Subcutaneous adipose tissue (tissue), 4 donors: ENCODE data around the gene PSIP1. TPM values are rescaled to one million over a fixed set of nuclear protein-coding genes. Genes with fewer than 3 reads are reported as not detected.

ENCODE experiments used
- total RNA-seq, 4 donors: library from RNA; depleted of rRNA; stranded (reverse); fragments of >200 nt; gene quantifications; one replicate each; pipeline ENCODE4 v1.1.0, GENCODE V29; 2016
- TF ChIP-seq, protein P1 (sequence below): fragments of 450-650 bp; IDR thresholded peaks from one replicate; pipeline ENCODE4 v1.5.1; 2016; ENCODE audit warnings: low read depth, mild to moderate bottlenecking, control low read depth, antibody characterized with exemption, moderate library complexity

The PSIP1 gene
- total RNA-seq, 4 donors from 2014 or later, result 26.1 to 32.0 (median 27.1) TPM

DNA sequence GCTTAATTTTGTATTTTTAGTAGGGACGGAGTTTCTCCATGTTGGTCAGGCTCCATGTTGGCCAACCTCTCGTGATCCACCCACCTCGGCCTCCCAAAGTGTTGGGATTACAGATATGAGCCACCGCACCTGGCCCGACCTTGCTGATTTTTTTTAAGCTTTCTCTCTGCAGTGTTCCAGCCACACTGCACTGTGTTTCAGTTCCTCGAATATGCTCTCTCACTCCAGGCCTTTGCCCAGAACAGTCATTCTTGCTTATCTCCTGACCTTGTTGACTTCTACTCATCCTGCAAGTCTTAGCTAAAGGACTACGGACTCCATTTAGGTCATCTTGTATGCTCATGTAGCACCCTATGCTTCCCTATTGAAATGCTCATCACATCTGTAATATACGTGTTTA, 84.8 kb downstream of the PSIP1 start:
- TF ChIP-seq, protein P1, sequence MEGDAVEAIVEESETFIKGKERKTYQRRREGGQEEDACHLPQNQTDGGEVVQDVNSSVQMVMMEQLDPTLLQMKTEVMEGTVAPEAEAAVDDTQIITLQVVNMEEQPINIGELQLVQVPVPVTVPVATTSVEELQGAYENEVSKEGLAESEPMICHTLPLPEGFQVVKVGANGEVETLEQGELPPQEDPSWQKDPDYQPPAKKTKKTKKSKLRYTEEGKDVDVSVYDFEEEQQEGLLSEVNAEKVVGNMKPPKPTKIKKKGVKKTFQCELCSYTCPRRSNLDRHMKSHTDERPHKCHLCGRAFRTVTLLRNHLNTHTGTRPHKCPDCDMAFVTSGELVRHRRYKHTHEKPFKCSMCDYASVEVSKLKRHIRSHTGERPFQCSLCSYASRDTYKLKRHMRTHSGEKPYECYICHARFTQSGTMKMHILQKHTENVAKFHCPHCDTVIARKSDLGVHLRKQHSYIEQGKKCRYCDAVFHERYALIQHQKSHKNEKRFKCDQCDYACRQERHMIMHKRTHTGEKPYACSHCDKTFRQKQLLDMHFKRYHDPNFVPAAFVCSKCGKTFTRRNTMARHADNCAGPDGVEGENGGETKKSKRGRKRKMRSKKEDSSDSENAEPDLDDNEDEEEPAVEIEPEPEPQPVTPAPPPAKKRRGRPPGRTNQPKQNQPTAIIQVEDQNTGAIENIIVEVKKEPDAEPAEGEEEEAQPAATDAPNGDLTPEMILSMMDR, result no peak

DNA sequence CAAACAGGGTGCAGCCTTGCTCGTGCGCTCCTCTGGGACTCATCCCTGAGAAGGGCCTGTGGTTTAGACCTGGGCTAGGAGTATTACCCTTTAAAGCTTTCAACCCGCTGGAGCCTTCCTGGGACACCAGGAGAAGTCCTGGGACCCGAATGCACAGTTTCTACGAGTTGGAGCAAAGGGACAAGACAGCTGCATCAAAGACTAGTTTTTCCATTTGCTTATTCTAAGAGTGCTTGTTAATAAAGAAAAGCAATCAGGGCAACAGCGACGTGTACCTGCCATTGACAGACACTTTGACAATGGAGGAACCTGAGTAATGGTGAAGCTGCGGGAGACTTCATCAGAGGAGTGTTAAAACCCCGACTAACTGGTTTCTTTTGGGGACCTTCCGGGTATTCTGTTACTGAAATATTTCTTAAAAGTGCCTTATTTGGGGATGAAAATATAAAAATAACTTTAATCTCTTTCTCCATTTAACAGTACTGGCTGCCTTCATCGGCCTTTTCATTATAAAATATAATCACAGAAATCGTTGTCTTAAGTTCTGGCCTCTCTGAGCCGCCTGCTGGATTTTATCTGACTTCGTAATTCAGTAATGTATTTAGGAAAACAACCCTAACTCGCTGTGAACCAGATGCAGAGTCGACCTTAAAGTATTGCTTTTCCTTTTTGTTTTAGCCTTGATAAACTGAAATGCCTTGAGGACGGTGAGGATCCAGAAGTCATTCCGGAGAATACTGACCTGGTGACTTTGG, 87.4 kb downstream of the PSIP1 start:
- TF ChIP-seq, protein P1, result no peak

DNA sequence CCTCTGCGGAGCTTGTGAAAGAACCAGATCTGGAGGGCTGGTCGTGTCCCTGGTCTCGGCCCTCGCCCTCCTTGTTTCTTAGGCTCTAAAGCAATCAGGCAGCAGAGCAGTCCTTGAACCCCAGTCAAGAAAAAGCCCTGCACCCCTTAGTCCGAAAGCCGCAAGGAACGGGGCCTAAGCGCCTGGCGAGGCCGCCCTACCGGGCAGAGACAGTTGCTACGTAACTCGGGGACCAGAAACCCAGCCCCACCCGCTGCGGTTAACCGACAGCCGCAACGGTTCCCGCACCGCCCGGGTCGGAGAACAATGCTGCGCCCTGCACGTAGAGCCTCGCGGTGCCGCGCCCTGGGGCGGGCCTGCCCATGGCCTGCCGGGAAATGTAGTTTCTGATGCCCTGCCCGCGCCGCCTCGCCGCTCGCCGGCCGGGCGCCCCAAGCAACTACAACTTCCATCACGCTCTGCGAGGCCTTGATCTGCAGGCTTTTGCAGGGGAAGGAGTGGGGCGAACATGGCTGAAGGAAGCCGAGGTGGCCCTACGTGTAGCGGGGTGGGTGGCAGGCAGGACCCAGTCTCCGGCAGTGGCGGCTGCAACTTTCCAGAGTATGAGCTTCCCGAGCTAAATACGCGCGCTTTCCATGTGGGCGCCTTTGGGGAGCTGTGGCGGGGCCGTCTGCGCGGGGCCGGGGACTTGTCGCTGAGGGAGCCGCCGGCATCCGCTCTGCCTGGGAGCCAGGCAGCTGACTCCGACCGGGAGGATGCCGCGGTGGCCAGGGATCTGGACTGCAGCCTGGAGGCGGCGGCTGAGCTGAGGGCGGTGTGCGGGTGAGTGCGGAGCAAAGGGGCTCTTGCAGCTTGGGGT, 88.2 kb downstream of the PSIP1 start, which contains the start of gene SNAPC3:
Gene SNAPC3, plus strand, starts transcription at position 505 of the 859 bp plus-strand sequence. Its CDS starts 4 bp downstream, at position 509.
- TF ChIP-seq, protein P1, result no peak

DNA sequence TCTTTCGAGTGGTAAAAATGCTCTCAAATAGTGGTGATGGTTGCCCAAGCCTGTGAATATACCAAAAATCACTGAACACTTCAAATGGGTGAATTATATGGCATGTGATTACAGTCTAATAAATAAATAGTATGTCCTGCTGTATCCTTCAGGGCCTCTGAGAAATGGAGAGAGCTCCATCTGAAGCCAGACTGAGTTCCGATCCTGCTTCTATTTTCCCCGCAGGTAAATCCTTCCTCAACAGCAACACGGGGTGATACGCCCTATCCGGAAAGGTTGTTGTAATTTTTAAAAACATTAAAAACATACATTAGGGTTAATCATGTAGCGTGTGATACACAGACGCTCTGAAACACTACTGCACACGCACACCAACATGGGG, 88.8 kb downstream of the PSIP1 start:
- TF ChIP-seq, protein P1, result no peak

DNA sequence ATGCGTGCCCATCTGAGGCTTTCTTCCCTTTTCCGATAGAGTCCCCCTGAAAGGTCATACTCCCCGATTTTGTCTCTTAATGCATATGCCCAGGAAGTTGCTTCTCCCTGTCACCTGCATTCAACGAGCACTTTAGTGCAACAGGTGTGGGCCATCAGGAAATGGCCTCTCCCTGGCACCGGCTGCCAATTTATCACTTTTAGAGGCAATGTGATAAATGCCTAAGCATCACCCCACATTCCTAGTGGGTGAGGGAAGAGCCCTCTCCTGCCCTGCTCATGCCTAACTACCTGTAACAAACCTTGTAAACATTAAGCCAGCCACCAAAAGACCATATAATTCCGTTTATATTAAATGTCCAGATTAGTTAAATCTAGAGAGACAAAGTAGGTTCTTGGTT, 89.2 kb downstream of the PSIP1 start:
- TF ChIP-seq, protein P1, result no peak

DNA sequence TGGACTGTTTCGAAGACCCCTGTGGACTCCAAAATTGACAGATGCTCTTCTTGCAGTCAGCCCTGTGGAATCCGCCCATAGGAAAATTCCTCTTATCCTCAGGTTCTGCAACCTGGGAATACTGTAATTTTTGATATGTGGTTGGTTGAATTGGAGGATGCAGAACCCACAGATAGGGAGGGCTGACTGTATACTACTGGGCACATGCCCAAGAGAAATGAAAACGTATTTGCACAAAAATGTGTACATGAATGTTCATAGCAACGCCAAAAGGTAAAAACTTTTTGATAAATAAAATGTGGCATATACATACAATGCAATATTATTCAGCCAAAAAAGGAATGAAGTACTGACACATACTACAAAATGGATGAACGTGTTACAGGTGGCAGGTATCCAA, 90.0 kb downstream of the PSIP1 start:
- TF ChIP-seq, protein P1, result no peak

DNA sequence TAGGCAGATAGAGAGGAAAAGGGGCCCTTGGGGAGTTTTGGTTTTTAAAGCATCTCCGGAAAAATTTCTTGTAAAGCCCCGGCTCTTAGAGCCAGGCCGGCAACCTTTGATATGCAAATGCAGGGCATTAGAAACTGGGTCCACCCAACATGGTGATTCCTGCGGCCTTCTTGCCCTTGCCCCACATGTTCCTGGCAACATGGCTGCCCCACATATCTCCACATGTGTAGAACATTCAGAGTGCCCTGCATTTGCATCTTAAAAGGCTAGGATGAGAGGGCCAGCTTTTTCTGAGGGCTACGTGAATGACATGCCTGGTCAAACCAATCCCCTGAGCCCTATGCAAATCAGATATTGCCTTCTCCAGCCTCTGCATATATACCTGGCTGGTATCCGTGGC, 93.1 kb downstream of the PSIP1 start:
- TF ChIP-seq, protein P1, result no peak
